Measurements from ENCODE around the gene GDAP2. TPM values are rescaled to one million over a fixed set of nuclear protein-coding genes. Genes with fewer than 3 reads are reported as not detected.
"Not testable (repeated sequence)": the region's sequence is repeated elsewhere in the genome, so short reads cannot be mapped to it uniquely, and the experiment has no call there.

GDAP2 gene
- total RNA-seq, 2 donors from 2014 or later = 20.4 to 26.7 TPM

GRCh38 chr1:117861694-117862093 is 67.7 kb downstream of the GDAP2 start:
- no peak for ATAC-seq
- Mint-ChIP-seq H3K27ac (no peak overlapping the region), H3K9me3 (no peaks in the 10 kb centered on the region)

GRCh38 chr1:117860896-117861610 is 68.4 kb downstream of the GDAP2 start:
- Mint-ChIP-seq H3K27ac (no peak overlapping the region), H3K36me3 (peaks cover 3 to 6% of the 10 kb centered on the region in 2 donors), H3K9me3 (no peaks in the 10 kb centered on the region)
- ATAC-seq (no peak), DNase-seq (ENCODE audit: low spot score in 2 of 2) (no peak)

More at GRCh38 chr1:117861694-117862093, 67.7 kb downstream of the GDAP2 start:
- no peak for DNase-seq (ENCODE audit: low spot score in 2 of 2)
- peaks cover 8 to 13% of the 10 kb centered on the region in 2 donors for H3K36me3 Mint-ChIP-seq

- Mint-ChIP-seq H3K27ac (no peak overlapping the region), H3K36me3 (no peaks in the 10 kb centered on the region), H3K9me3 (no peaks in the 10 kb centered on the region)
- ATAC-seq = no peak
- no peak for DNase-seq (ENCODE audit: low spot score in 2 of 2)
Measured at GRCh38 chr1:117859901-117860300, 69.5 kb downstream of the GDAP2 start.

GRCh38 chr1:117857418-117857817 is 72.0 kb downstream of the GDAP2 start:
- DNase-seq (ENCODE audit: low spot score in 2 of 2) (no peak), ATAC-seq (no peak)
- no peak overlapping the region for H3K27ac Mint-ChIP-seq
- H3K9me3 Mint-ChIP-seq = no peaks in the 10 kb centered on the region
- H3K36me3 Mint-ChIP-seq = no peaks in the 10 kb centered on the region

GRCh38 chr1:117852853-117853553 is 76.4 kb downstream of the GDAP2 start:
- no peak overlapping the region for H3K27ac Mint-ChIP-seq
- no peak for DNase-seq (ENCODE audit: low spot score in 2 of 2)
- peaks cover 8 to 13% of the 10 kb centered on the region in 2 donors for H3K9me3 Mint-ChIP-seq
- peaks cover 0 to 6% of the 10 kb centered on the region in 2 donors for H3K36me3 Mint-ChIP-seq
- ATAC-seq = no peak

GRCh38 chr1:117851687-117852086 is 77.7 kb downstream of the GDAP2 start:
- Mint-ChIP-seq H3K36me3 (peaks cover 0 to 12% of the 10 kb centered on the region in 2 donors), H3K27ac (no peak overlapping the region), H3K9me3 (peaks cover 8 to 13% of the 10 kb centered on the region in 2 donors)
- DNase-seq (ENCODE audit: low spot score in 2 of 2) (no peak), ATAC-seq (no peak)

- H3K9me3 Mint-ChIP-seq = peaks cover 19 to 20% of the 10 kb centered on the region in 2 donors
- H3K36me3 Mint-ChIP-seq = peaks cover 26 to 46% of the 10 kb centered on the region in 2 donors
- no peak overlapping the region for H3K27ac Mint-ChIP-seq
- ATAC-seq (no peak), DNase-seq (ENCODE audit: low spot score in 2 of 2) (no peak)
Measured at GRCh38 chr1:117846674-117847425, 82.6 kb downstream of the GDAP2 start.

GRCh38 chr1:117844478-117844877 is 84.9 kb downstream of the GDAP2 start:
- H3K27ac Mint-ChIP-seq; DNase-seq (ENCODE audit: low spot score in 2 of 2); ATAC-seq: not testable (repeated sequence)
- Mint-ChIP-seq H3K36me3 (peaks cover 31 to 39% of the 10 kb centered on the region in 2 donors), H3K9me3 (peaks cover 7 to 22% of the 10 kb centered on the region in 2 donors)

GRCh38 chr1:117843791-117844190 is 85.6 kb downstream of the GDAP2 start:
- Mint-ChIP-seq H3K36me3 (peaks cover 31 to 39% of the 10 kb centered on the region in 2 donors), H3K27ac (no peak overlapping the region)
- no peak for ATAC-seq

GRCh38 chr1:117842408-117843170 is 86.8 kb downstream of the GDAP2 start:
- peaks cover 7 to 24% of the 10 kb centered on the region in 2 donors for H3K9me3 Mint-ChIP-seq
- no peak overlapping the region for H3K27ac Mint-ChIP-seq
- DNase-seq (ENCODE audit: low spot score in 2 of 2) (no peak), ATAC-seq (no peak)
- peaks cover 31 to 45% of the 10 kb centered on the region in 2 donors for H3K36me3 Mint-ChIP-seq

More at GRCh38 chr1:117843791-117844190, 85.6 kb downstream of the GDAP2 start:
- peaks cover 7 to 21% of the 10 kb centered on the region in 2 donors for H3K9me3 Mint-ChIP-seq
- DNase-seq (ENCODE audit: low spot score in 2 of 2) = no peak

GRCh38 chr1:117841117-117841650 is 88.2 kb downstream of the GDAP2 start:
- H3K36me3 Mint-ChIP-seq = peaks cover 31 to 40% of the 10 kb centered on the region in 2 donors
- no peak for ATAC-seq
- no peak for DNase-seq (ENCODE audit: low spot score in 2 of 2)
- peak overlapping the region in 1 of 2 donors; percentile 81 for H3K27ac Mint-ChIP-seq
- peaks cover 7 to 24% of the 10 kb centered on the region in 2 donors for H3K9me3 Mint-ChIP-seq

GRCh38 chr1:117838911-117839310 is 90.5 kb downstream of the GDAP2 start:
- peaks cover 2 to 16% of the 10 kb centered on the region in 2 donors for H3K9me3 Mint-ChIP-seq
- ATAC-seq = no peak
- DNase-seq (ENCODE audit: low spot score in 2 of 2) = no peak
- H3K36me3 Mint-ChIP-seq = peaks cover 13 to 18% of the 10 kb centered on the region in 2 donors
- no peak overlapping the region for H3K27ac Mint-ChIP-seq

- H3K27ac Mint-ChIP-seq = no peak overlapping the region
- peaks cover 6% of the 10 kb centered on the region in 2 donors for H3K9me3 Mint-ChIP-seq
Measured at GRCh38 chr1:117836069-117836468, 93.4 kb downstream of the GDAP2 start.

GRCh38 chr1:117834416-117834815 is 95.0 kb downstream of the GDAP2 start:
- peaks cover 10 to 12% of the 10 kb centered on the region in 2 donors for H3K9me3 Mint-ChIP-seq
- peaks cover 0 to 19% of the 10 kb centered on the region in 2 donors for H3K36me3 Mint-ChIP-seq
- H3K27ac Mint-ChIP-seq = no peak overlapping the region
- DNase-seq (ENCODE audit: low spot score in 2 of 2) (no peak), ATAC-seq (no peak)

More at GRCh38 chr1:117836069-117836468, 93.4 kb downstream of the GDAP2 start:
- no peak for ATAC-seq
- DNase-seq (ENCODE audit: low spot score in 2 of 2) = no peak
- peaks cover 0 to 12% of the 10 kb centered on the region in 2 donors for H3K36me3 Mint-ChIP-seq

GRCh38 chr1:117832453-117832852 is 97.0 kb downstream of the GDAP2 start:
- no peak overlapping the region for H3K27ac Mint-ChIP-seq
- no peak for DNase-seq (ENCODE audit: low spot score in 2 of 2)
- H3K36me3 Mint-ChIP-seq = peaks cover 0 to 13% of the 10 kb centered on the region in 2 donors
- no peak for ATAC-seq
- H3K9me3 Mint-ChIP-seq = peaks cover 7 to 12% of the 10 kb centered on the region in 2 donors

GRCh38 chr1:117830222-117830621 is 99.2 kb downstream of the GDAP2 start:
- Mint-ChIP-seq H3K36me3 (peaks cover 0 to 13% of the 10 kb centered on the region in 2 donors), H3K27ac (no peak overlapping the region), H3K9me3 (peaks cover 7 to 12% of the 10 kb centered on the region in 2 donors)
- DNase-seq (ENCODE audit: low spot score in 2 of 2) (no peak), ATAC-seq (no peak)

All from activated naive CD4-positive, alpha-beta T cell treated with anti-CD3 and anti-CD28 coated beads, Interleukin-2, amount 50 U/mL, for 72 hours (primary cell).